NCI-H2029 (cell line): ENCODE results near the gene TAS2R46.
"Not testable (repeated sequence)": the region's sequence is repeated elsewhere in the genome, so short reads cannot be mapped to it uniquely, and the experiment has no call there.

Experiments used
- DNase-seq: peaks from one replicate; lab custom pipeline; 2025; lab: John Stamatoyannopoulos, UW

Gene TAS2R46, protein sequence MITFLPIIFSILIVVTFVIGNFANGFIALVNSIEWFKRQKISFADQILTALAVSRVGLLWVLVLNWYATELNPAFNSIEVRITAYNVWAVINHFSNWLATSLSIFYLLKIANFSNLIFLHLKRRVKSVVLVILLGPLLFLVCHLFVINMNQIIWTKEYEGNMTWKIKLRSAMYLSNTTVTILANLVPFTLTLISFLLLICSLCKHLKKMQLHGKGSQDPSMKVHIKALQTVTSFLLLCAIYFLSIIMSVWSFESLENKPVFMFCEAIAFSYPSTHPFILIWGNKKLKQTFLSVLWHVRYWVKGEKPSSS

DNA sequence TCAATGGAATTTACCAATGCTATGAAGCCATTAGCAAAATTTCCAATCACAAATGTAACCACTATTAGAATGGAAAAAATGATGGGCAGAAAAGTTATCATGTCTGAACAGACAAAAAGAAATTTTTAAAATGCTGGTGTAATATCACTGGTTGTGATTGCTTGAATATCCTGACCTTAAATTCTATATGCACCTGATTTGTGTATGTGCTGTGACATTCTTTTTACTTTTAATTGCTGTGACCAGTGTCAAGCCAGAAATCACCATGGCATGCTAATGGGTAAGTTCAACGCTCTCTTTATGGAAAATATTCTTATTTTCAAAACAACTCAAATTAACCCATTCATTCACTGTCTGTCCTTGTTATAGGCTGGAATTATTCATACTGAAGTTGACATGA is at the start of gene TAS2R46:
Gene TAS2R46 (minus strand): TSS at position 101 of the 400 bp plus-strand sequence. CDS start 0 bp downstream, at position 101.
- DNase-seq: not testable (repeated sequence)

- DNase-seq: not testable (repeated sequence)
These were observed 49.1 kb upstream of the TAS2R46 start for GRCh38 chr12:11111213-11111612.

GRCh38 chr12:11108862-11109261 is 46.8 kb upstream of the TAS2R46 start:
- DNase-seq: no peak

DNA sequence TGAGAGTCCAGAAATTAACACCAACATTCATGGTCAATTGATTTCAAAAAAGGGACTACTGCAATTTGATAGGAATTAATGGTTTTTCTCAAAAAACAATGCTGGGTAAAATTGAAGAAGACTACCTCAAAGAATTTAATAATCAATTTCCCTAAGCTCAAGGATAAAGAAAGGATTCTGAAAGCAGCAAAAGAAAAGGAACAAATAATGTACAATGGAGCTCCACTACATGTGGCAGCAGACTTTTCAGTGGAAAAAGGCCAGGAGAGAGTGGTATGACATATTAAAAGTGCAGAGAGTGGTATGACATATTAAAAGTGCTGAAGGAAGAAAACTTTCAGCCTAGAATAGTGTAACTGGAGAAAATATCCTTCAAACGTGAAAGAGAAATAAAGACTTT is 45.6 kb upstream of the TAS2R46 start:
- DNase-seq: no peak

GRCh38 chr12:11106288-11106687 is 44.2 kb upstream of the TAS2R46 start:
- DNase-seq: no peak

DNA sequence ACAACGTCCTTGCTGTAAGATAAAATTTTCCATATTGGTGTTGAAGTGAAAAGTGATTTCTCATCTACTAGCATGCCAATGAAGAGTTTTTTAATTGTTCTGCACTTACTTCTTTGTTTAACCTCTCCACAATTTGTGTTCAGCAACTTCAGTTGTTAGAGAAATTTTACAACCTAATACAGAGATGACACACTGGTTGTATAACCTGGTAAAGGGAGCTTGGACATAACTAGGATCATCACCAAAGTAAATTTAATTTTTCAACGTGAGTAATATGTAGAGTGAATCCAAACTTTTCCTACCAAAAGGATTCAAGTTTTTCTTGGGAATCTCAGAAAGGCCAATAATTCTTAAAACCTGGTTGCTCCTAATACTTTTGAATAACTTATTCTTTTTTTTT is 43.5 kb upstream of the TAS2R46 start:
- no peak for DNase-seq

DNA sequence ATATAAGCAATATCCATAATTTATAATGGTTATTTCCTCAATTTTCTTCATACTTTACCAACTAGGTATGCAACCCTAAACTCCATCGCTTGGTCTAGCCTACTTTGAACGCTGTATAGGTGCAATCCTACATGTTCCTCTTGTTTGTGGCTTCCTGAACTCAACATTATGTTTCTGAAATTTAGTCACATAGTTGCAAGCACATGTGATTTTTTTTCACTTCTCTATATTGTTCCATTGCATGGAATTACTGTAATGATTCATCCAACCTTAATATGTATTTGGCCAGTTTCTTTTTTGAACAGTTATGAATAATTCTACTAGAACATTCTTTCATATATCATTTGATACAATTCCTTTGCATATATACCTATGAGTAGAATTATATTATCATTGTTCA is 32.8 kb upstream of the TAS2R46 start:
- not testable (repeated sequence) for DNase-seq

GRCh38 chr12:11092128-11092527 is 30.0 kb upstream of the TAS2R46 start, which contains the start of gene TAS2R43:
Gene TAS2R43 (minus strand): TSS chr12:11092313. CDS start chr12:11092229, 84 bp downstream.
- no peak for DNase-seq

- no peak for DNase-seq
These were observed 27.2 kb upstream of the TAS2R46 start for GRCh38 chr12:11089246-11089645.

- no peak for DNase-seq
These were observed 23.3 kb upstream of the TAS2R46 start for GRCh38 chr12:11085419-11085818.

- DNase-seq: no peak
These were observed 19.9 kb upstream of the TAS2R46 start for GRCh38 chr12:11081987-11082386.

GRCh38 chr12:11078246-11078645 is 16.2 kb upstream of the TAS2R46 start:
- no peak for DNase-seq

DNA sequence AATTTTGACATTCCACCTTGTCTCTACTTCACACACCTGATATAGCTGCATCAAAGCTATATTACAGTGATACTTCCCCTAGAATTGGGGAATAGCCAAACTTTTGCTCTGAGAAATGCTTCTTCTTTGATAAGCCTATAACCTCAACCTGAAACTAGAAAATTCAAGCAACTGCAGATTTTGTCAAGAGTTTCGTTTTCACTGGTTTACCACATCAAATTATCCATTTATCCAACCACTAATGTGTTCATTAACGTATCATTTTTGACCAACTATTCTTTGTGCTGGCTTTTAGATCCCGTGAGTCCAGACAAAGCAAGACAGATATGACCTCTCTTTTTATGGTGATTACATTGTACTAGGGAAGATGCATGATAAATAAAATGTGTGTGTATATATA is 13.5 kb upstream of the TAS2R46 start:
- DNase-seq: no peak

DNA sequence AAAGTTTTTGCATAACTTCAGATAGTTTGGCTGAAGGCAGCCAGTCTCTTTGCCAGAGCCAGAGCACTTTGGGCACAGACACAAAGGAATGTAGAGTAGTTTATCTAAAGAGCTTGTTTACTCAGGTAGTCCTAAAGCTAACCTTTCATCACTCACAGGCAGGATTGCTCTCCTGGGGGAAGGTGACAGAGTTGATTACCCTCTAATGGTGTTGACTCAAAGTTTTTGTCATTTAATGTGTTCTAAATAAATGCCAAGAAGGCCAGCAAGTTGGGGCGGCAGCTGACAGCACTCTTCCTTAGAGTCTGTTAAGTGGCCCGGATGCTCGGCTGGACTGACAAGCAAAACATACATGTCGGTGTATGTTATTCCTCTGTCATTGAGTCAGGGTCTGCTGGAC is 9.3 kb upstream of the TAS2R46 start:
- DNase-seq: no peak

DNA sequence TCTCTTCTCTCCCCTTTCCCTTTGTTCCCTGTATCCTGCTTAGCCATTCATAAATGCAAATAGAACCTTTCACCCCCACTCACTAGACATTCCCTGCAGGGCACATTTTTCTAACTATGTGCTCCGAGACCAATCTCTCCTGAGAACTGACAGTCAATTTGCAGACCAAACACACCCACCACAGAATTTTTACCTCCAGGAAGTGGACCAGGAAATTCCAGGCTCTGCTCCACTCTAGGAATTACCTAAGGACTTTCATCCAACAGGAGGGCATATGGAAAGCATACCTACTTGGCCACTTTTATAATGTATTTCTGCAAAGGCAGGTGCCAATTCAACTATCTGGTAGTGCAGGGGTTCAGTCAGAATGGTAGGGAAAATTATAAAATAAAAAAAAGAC is 8.9 kb upstream of the TAS2R46 start:
- DNase-seq: no peak

DNA sequence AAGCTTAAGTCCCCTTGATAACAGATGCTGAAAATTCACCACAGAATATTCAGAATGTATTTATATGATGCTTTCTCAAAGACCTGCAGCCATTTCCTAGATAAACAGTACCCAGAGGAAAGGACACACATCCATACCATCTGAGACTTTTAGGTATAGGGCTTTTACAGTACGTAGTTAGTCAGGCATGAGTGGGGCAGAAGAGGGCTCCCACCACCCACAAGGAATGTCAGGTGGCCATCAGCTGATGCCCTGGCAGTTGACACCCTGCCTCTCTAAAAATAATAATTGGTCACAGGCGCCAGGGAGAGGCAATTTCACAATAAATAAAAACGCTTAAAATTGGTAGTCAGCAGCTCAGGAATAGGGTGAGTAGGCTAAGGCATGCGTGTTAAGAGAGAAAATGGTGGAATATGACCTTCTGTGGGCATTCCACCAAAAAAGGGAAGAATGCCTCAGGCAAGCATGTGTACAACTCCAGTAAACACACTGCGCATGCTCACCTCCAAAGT is 7.8 kb upstream of the TAS2R46 start:
- no peak for DNase-seq

GRCh38 chr12:11067514-11067913 is 5.4 kb upstream of the TAS2R46 start:
- no peak for DNase-seq

GRCh38 chr12:11059784-11060183 is 2.3 kb downstream of the TAS2R46 start:
- DNase-seq: no peak

- no peak for DNase-seq
These were observed 3.1 kb downstream of the TAS2R46 start for GRCh38 chr12:11059041-11059440.

- DNase-seq: no peak
These were observed 6.8 kb downstream of the TAS2R46 start for GRCh38 chr12:11055306-11055705.

DNA sequence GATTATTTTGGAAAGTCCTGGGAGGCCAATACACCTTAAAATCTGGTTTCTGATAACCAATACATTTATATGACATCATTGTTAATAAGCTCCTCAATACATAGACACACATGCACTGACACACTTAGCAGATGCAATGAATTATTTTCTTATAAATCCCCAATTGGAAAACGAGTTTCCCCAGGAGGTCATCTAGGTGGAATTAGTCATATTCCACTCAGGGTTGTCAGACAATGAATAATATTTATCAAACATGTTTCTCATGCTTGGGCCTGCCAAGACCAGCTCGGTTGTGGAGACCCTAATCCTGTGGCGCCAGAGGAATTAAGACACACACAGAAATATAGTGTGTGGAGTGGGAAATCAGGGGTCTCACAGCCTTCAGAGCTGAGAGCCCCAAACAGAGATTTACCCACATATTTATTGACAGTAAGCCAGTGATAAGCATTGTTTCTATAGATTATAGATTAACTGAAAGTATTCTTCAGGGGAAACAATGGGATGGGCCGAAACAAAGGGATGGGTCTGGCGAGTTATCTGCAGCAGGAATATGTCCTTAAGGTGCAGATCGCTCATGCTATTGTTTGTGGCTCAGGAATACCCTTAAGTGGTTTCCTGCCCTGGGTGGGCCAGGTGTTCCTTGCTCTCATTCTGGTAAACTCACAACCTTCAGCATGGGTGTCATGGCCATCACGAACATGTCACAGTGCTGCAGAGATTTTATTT is 12.1 kb downstream of the TAS2R46 start:
- DNase-seq: not testable (repeated sequence)

- DNase-seq: not testable (repeated sequence)
These were observed 20.7 kb downstream of the TAS2R46 start for GRCh38 chr12:11041366-11041765.

GRCh38 chr12:11040162-11040561 is 21.9 kb downstream of the TAS2R46 start:
- no peak for DNase-seq
